HK-2 (cell line): ENCODE data around the gene SMAD4.
"Not testable (repeated sequence)": the region's sequence is repeated elsewhere in the genome, so short reads cannot be mapped to it uniquely, and the experiment has no call there.

ENCODE experiments used
- DNase-seq: peaks from one replicate; pipeline ENCODE4 v3.0.0-alpha.2; 2018; ENCODE audit not compliant: unreplicated experiment

The SMAD4 gene

GRCh38 chr18:51029694-51030536 is at the start of gene SMAD4:
SMAD4 (plus strand) TSS chr18:51030213; CDS start chr18:51047047, 16,834 bp downstream.
- peak; percentile 94 for DNase-seq

- DNase-seq = no peak
Measured at GRCh38 chr18:50981381-50981780, 48.6 kb upstream of the SMAD4 start.

- no peak for DNase-seq
Measured at GRCh38 chr18:50982086-50982801, 47.8 kb upstream of the SMAD4 start.

GRCh38 chr18:50982802-50983179 is 47.2 kb upstream of the SMAD4 start:
- no peak for DNase-seq

- DNase-seq = peak; percentile 7
Measured at GRCh38 chr18:50986360-50987087, 43.5 kb upstream of the SMAD4 start.

GRCh38 chr18:50987261-50987660 is 42.8 kb upstream of the SMAD4 start:
- no peak for DNase-seq

- no peak for DNase-seq
Measured at GRCh38 chr18:50989711-50990110, 40.3 kb upstream of the SMAD4 start.

- no peak for DNase-seq
Measured at GRCh38 chr18:50992351-50992762, 37.7 kb upstream of the SMAD4 start.

- no peak for DNase-seq
Measured at GRCh38 chr18:50994031-50994430, 36.0 kb upstream of the SMAD4 start.

GRCh38 chr18:51003174-51003573 is 26.8 kb upstream of the SMAD4 start:
- DNase-seq = not testable (repeated sequence)

GRCh38 chr18:51006061-51006818 is 23.8 kb upstream of the SMAD4 start:
- no peak for DNase-seq

GRCh38 chr18:51006948-51007789 is 22.8 kb upstream of the SMAD4 start:
- DNase-seq = no peak

GRCh38 chr18:51007790-51008139 is 22.2 kb upstream of the SMAD4 start:
- no peak for DNase-seq

GRCh38 chr18:51009072-51009471 is 20.9 kb upstream of the SMAD4 start:
- peak; percentile 23 for DNase-seq

GRCh38 chr18:51010218-51010617 is 19.8 kb upstream of the SMAD4 start:
- no peak for DNase-seq

GRCh38 chr18:51011709-51012108 is 18.3 kb upstream of the SMAD4 start:
- no peak for DNase-seq

GRCh38 chr18:51012441-51012840 is 17.6 kb upstream of the SMAD4 start:
- no peak for DNase-seq

GRCh38 chr18:51013259-51013658 is 16.8 kb upstream of the SMAD4 start:
- DNase-seq = no peak

GRCh38 chr18:51017140-51017879 is 12.7 kb upstream of the SMAD4 start:
- DNase-seq = no peak

- no peak for DNase-seq
Measured at GRCh38 chr18:51020536-51020935, 9.5 kb upstream of the SMAD4 start.
